IMR-90 (cell line): Measurements from ENCODE around the gene ACBD3.

ENCODE experiments used
- BHLHE40 ChIP-seq: fragments of 150-350 bp; IDR thresholded peaks from 2 replicates; pipeline ENCODE4 v1.6.1; 2016; ENCODE audit warnings: mild to moderate bottlenecking, low read depth, low read length
- MAZ ChIP-seq: IDR thresholded peaks from 2 replicates; pipeline ENCODE4 v1.6.1; 2012; ENCODE audit warnings: low read depth, mild to moderate bottlenecking, low read length, improper control_type of control experiment, moderate library complexity, borderline replicate concordance
- POLR2A ChIP-seq: IDR thresholded peaks from 2 replicates; pipeline ENCODE4 v1.6.1; 2012; ENCODE audit warnings: mild to moderate bottlenecking, low read depth, low read length
- RFX5 ChIP-seq: IDR thresholded peaks from 2 replicates; pipeline ENCODE4 v1.8.0; 2012; ENCODE audit warnings: low read depth, mild to moderate bottlenecking, low read length, moderate library complexity
- SMC3 ChIP-seq: fragments of 150-350 bp; IDR thresholded peaks from 2 replicates; pipeline ENCODE4 v1.6.1; 2016; ENCODE audit warnings: low read depth, mild to moderate bottlenecking, antibody characterized with exemption, low read length, moderate library complexity
- TF ChIP-seq, protein P1 (sequence below): conservative IDR thresholded peaks from 2 replicates; pipeline ENCODE4 v1.5.1; 2012; ENCODE audit warnings: mild to moderate bottlenecking, low read depth, low read length, improper control_type of control experiment

DNA sequence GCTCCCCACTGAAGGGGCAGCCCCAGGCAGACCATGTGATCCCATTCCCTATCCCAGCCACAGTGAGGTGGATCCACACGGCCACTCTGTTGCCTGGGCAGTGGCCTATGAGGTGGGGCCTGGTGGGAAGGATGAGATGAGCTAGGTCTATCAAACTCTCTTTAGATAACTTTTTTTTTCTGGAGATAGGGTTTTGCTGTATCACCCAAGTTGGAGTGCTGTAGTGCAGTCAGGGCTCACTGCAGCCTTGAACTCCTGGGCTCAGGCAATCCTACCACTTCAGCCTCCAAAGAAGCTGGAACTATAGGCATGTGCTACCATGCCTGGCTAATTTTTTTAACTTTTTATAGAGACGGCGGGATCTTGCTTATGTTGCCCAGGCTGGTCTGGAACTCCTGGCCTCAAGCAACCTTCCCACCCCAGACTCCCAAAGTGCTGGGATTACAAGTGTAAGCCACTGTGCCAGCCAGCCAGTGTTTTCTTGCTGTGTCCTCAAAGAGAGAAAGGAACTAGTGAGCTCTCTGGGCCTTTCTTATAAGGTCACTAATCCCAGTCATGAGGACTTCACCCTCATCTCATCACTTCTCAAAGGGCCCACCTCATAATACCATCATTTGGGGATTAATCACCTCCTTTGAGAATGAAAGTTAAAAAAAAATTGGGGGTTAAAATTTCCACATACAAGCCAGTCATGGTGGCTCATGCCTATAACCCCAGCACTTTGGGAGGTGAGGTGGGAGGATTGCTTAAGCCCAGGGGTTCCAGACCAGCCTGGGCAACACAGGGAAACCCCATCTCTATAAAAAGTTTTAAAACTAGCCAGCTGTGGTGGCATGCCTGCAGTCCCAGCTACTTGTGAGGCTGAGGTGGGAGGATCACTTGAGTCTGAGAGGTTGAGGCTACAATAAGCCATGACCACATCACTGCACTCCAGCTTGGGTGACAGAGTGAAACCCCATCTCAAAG lies 87.4 kb downstream of the ACBD3 start:
- TF ChIP-seq, protein P1, sequence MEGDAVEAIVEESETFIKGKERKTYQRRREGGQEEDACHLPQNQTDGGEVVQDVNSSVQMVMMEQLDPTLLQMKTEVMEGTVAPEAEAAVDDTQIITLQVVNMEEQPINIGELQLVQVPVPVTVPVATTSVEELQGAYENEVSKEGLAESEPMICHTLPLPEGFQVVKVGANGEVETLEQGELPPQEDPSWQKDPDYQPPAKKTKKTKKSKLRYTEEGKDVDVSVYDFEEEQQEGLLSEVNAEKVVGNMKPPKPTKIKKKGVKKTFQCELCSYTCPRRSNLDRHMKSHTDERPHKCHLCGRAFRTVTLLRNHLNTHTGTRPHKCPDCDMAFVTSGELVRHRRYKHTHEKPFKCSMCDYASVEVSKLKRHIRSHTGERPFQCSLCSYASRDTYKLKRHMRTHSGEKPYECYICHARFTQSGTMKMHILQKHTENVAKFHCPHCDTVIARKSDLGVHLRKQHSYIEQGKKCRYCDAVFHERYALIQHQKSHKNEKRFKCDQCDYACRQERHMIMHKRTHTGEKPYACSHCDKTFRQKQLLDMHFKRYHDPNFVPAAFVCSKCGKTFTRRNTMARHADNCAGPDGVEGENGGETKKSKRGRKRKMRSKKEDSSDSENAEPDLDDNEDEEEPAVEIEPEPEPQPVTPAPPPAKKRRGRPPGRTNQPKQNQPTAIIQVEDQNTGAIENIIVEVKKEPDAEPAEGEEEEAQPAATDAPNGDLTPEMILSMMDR = no peak
- TF ChIP-seq BHLHE40 (no peak), SMC3 (no peak), POLR2A (no peak), RFX5 (no peak), MAZ (no peak)
